Measurements from ENCODE around the gene RHEX. TPM values are rescaled to one million over a fixed set of nuclear protein-coding genes. Genes with fewer than 3 reads are reported as not detected.

RHEX gene
- total RNA-seq, 2 donors from 2014 or later = not detected

GRCh38 chr1:206120406-206120805, 67.4 kb downstream of the RHEX start:
- H3K9me3 Mint-ChIP-seq = peaks cover 7% of the 10 kb centered on the region
- H3K27me3 Mint-ChIP-seq = peaks cover 41% of the 10 kb centered on the region
- no peak overlapping the region for H3K4me3 Mint-ChIP-seq
- no peaks in the 10 kb centered on the region for H3K4me1 Mint-ChIP-seq
- no peak for ATAC-seq (replicated peaks)
- no peak overlapping the region for H3K27ac Mint-ChIP-seq
- no peaks in the 10 kb centered on the region for H3K36me3 Mint-ChIP-seq (ENCODE audit: low read depth)

GRCh38 chr1:206121269-206121668, 68.3 kb downstream of the RHEX start:
- H3K36me3 Mint-ChIP-seq (ENCODE audit: low read depth) = no peaks in the 10 kb centered on the region
- no peak for ATAC-seq (replicated peaks)
- no peak overlapping the region for H3K27ac Mint-ChIP-seq
- H3K9me3 Mint-ChIP-seq = peaks cover 7% of the 10 kb centered on the region
- H3K27me3 Mint-ChIP-seq = peaks cover 47% of the 10 kb centered on the region
- no peak overlapping the region for H3K4me3 Mint-ChIP-seq
- no peaks in the 10 kb centered on the region for H3K4me1 Mint-ChIP-seq

- H3K27me3 Mint-ChIP-seq = peaks cover 43% of the 10 kb centered on the region
- H3K27ac Mint-ChIP-seq = no peak overlapping the region
- ATAC-seq (replicated peaks) = no peak
- no peaks in the 10 kb centered on the region for H3K36me3 Mint-ChIP-seq (ENCODE audit: low read depth)
- H3K9me3 Mint-ChIP-seq = peaks cover 7% of the 10 kb centered on the region
- H3K4me1 Mint-ChIP-seq = no peaks in the 10 kb centered on the region
- H3K4me3 Mint-ChIP-seq = no peak overlapping the region
Measured at GRCh38 chr1:206122686-206123085, 69.7 kb downstream of the RHEX start.

GRCh38 chr1:206125346-206125745, 72.4 kb downstream of the RHEX start:
- Mint-ChIP-seq H3K9me3 (peaks cover 7% of the 10 kb centered on the region), H3K4me3 (no peak overlapping the region), H3K27me3 (peaks cover 33% of the 10 kb centered on the region), H3K27ac (no peak overlapping the region), H3K36me3 (ENCODE audit: low read depth) (no peaks in the 10 kb centered on the region), H3K4me1 (no peaks in the 10 kb centered on the region)
- ATAC-seq (replicated peaks) = no peak

- H3K4me1 Mint-ChIP-seq = no peaks in the 10 kb centered on the region
- ATAC-seq (replicated peaks) = no peak
- peaks cover 27% of the 10 kb centered on the region for H3K27me3 Mint-ChIP-seq
- H3K9me3 Mint-ChIP-seq = no peaks in the 10 kb centered on the region
- no peak overlapping the region for H3K4me3 Mint-ChIP-seq
- no peaks in the 10 kb centered on the region for H3K36me3 Mint-ChIP-seq (ENCODE audit: low read depth)
- H3K27ac Mint-ChIP-seq = no peak overlapping the region
Measured at GRCh38 chr1:206127336-206127735, 74.4 kb downstream of the RHEX start.

- no peak overlapping the region for H3K27ac Mint-ChIP-seq
- peaks cover 27% of the 10 kb centered on the region for H3K27me3 Mint-ChIP-seq
- no peaks in the 10 kb centered on the region for H3K9me3 Mint-ChIP-seq
- ATAC-seq (replicated peaks) = no peak
- no peaks in the 10 kb centered on the region for H3K36me3 Mint-ChIP-seq (ENCODE audit: low read depth)
- H3K4me3 Mint-ChIP-seq = no peak overlapping the region
- H3K4me1 Mint-ChIP-seq = no peaks in the 10 kb centered on the region
Measured at GRCh38 chr1:206128196-206128595, 75.2 kb downstream of the RHEX start.

GRCh38 chr1:206131037-206131436, 78.1 kb downstream of the RHEX start:
- Mint-ChIP-seq H3K36me3 (ENCODE audit: low read depth) (no peaks in the 10 kb centered on the region), H3K9me3 (no peaks in the 10 kb centered on the region), H3K27me3 (peaks cover 27% of the 10 kb centered on the region), H3K4me1 (no peaks in the 10 kb centered on the region), H3K27ac (no peak overlapping the region), H3K4me3 (no peak overlapping the region)
- no peak for ATAC-seq (replicated peaks)

- no peaks in the 10 kb centered on the region for H3K9me3 Mint-ChIP-seq
- no peaks in the 10 kb centered on the region for H3K36me3 Mint-ChIP-seq (ENCODE audit: low read depth)
- no peak overlapping the region for H3K4me3 Mint-ChIP-seq
- no peak overlapping the region for H3K27ac Mint-ChIP-seq
- H3K27me3 Mint-ChIP-seq = peaks cover 25% of the 10 kb centered on the region
- no peaks in the 10 kb centered on the region for H3K4me1 Mint-ChIP-seq
- ATAC-seq (replicated peaks) = no peak
Measured at GRCh38 chr1:206133751-206134415, 80.9 kb downstream of the RHEX start.

GRCh38 chr1:206135248-206135647, 82.3 kb downstream of the RHEX start:
- peaks cover 31% of the 10 kb centered on the region for H3K27me3 Mint-ChIP-seq
- H3K27ac Mint-ChIP-seq = no peak overlapping the region
- H3K4me1 Mint-ChIP-seq = no peaks in the 10 kb centered on the region
- no peak for ATAC-seq (replicated peaks)
- H3K9me3 Mint-ChIP-seq = no peaks in the 10 kb centered on the region
- no peak overlapping the region for H3K4me3 Mint-ChIP-seq
- H3K36me3 Mint-ChIP-seq (ENCODE audit: low read depth) = no peaks in the 10 kb centered on the region

GRCh38 chr1:206136241-206136640, 83.3 kb downstream of the RHEX start:
- Mint-ChIP-seq H3K9me3 (no peaks in the 10 kb centered on the region), H3K27me3 (peaks cover 27% of the 10 kb centered on the region), H3K36me3 (ENCODE audit: low read depth) (no peaks in the 10 kb centered on the region), H3K4me1 (no peaks in the 10 kb centered on the region), H3K27ac (no peak overlapping the region), H3K4me3 (no peak overlapping the region)
- no peak for ATAC-seq (replicated peaks)

- H3K27ac Mint-ChIP-seq = no peak overlapping the region
Measured at GRCh38 chr1:206142011-206142410, 89.0 kb downstream of the RHEX start.

GRCh38 chr1:206142770-206143169, 89.8 kb downstream of the RHEX start:
- Mint-ChIP-seq H3K4me1 (no peaks in the 10 kb centered on the region), H3K36me3 (ENCODE audit: low read depth) (no peaks in the 10 kb centered on the region), H3K9me3 (no peaks in the 10 kb centered on the region), H3K4me3 (no peak overlapping the region), H3K27me3 (peaks cover 35% of the 10 kb centered on the region), H3K27ac (no peak overlapping the region)
- ATAC-seq (replicated peaks) = no peak

More at GRCh38 chr1:206142011-206142410, 89.0 kb downstream of the RHEX start:
- Mint-ChIP-seq H3K4me3 (no peak overlapping the region), H3K9me3 (no peaks in the 10 kb centered on the region), H3K4me1 (no peaks in the 10 kb centered on the region), H3K27me3 (peaks cover 35% of the 10 kb centered on the region), H3K36me3 (ENCODE audit: low read depth) (no peaks in the 10 kb centered on the region)
- no peak for ATAC-seq (replicated peaks)

GRCh38 chr1:206143537-206144172, 90.7 kb downstream of the RHEX start:
- no peaks in the 10 kb centered on the region for H3K36me3 Mint-ChIP-seq (ENCODE audit: low read depth)
- peaks cover 30% of the 10 kb centered on the region for H3K27me3 Mint-ChIP-seq
- no peak for ATAC-seq (replicated peaks)
- no peak overlapping the region for H3K4me3 Mint-ChIP-seq
- H3K9me3 Mint-ChIP-seq = peaks cover 5% of the 10 kb centered on the region
- H3K4me1 Mint-ChIP-seq = no peaks in the 10 kb centered on the region
- H3K27ac Mint-ChIP-seq = no peak overlapping the region

GRCh38 chr1:206144605-206145004, 91.6 kb downstream of the RHEX start:
- H3K36me3 Mint-ChIP-seq (ENCODE audit: low read depth) = no peaks in the 10 kb centered on the region
- H3K4me3 Mint-ChIP-seq = no peak overlapping the region
- H3K4me1 Mint-ChIP-seq = no peaks in the 10 kb centered on the region
- no peak for ATAC-seq (replicated peaks)
- H3K27me3 Mint-ChIP-seq = peaks cover 25% of the 10 kb centered on the region
- H3K27ac Mint-ChIP-seq = no peak overlapping the region
- H3K9me3 Mint-ChIP-seq = peaks cover 5% of the 10 kb centered on the region

- ATAC-seq (replicated peaks) = no peak
- Mint-ChIP-seq H3K9me3 (peaks cover 5% of the 10 kb centered on the region), H3K27ac (no peak overlapping the region), H3K36me3 (ENCODE audit: low read depth) (no peaks in the 10 kb centered on the region), H3K4me1 (no peaks in the 10 kb centered on the region), H3K4me3 (no peak overlapping the region), H3K27me3 (peaks cover 21% of the 10 kb centered on the region)
Measured at GRCh38 chr1:206145771-206146290, 92.9 kb downstream of the RHEX start.

All from activated T-helper 17 cell treated with anti-CD3 and anti-CD28 coated beads, Interleukin-2, amount 50 U/mL, for 72 hours (primary cell).